ENCODE data around the gene ACSM5. TPM values are rescaled to one million over a fixed set of nuclear protein-coding genes. Genes with fewer than 3 reads are reported as not detected.
"Not testable (repeated sequence)": the region's sequence is repeated elsewhere in the genome, so short reads cannot be mapped to it uniquely, and the experiment has no call there.

Gene ACSM5
- total RNA-seq, 1 donor from 2014 or later: 0.52 TPM

GRCh38 chr16:20477188-20477744, 67.9 kb downstream of the ACSM5 start:
- not testable (repeated sequence) for H3K4me3 ChIP-seq (ENCODE audit: low read length in 3 of 3); H3K9me3 ChIP-seq (ENCODE audit: control insufficient read depth in 3 of 3, low read length in 3 of 3); H3K9ac ChIP-seq (ENCODE audit: low read depth in 1 of 3, low read length in 3 of 3); H3K27ac ChIP-seq (ENCODE audit: low read depth, low read length); H3K27me3 ChIP-seq (ENCODE audit: control insufficient read depth in 3 of 3, insufficient read depth in 3 of 3, low read length in 3 of 3); H3K36me3 ChIP-seq (ENCODE audit: control insufficient read depth in 3 of 3, insufficient read depth in 3 of 3, low read length in 3 of 3); H3K4me1 ChIP-seq (ENCODE audit: control insufficient read depth in 3 of 3, insufficient read depth in 3 of 3, low read length in 3 of 3)

DNA sequence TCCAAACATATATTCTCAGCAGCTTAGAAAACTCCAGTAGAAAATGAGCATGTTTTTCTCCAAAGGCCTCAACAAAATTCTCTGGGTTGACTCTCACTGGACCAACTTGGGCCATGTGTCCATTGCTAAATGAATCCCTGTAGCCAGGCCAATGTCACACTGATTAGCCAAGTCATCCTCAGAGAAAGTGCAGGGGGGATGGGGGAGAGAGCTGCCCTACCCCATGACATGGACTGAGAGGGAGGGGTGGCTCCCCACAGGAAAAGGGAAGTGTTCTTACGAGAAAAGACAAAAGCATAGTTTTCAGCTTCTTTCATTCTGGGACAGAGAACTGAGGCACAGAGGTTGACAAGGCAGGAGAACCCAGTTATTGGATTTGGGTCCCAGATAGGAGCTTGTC, 74.7 kb downstream of the ACSM5 start:
- H3K4me3 ChIP-seq (ENCODE audit: low read length in 3 of 3); H3K4me1 ChIP-seq (ENCODE audit: control insufficient read depth in 3 of 3, insufficient read depth in 3 of 3, low read length in 3 of 3); H3K27me3 ChIP-seq (ENCODE audit: control insufficient read depth in 3 of 3, insufficient read depth in 3 of 3, low read length in 3 of 3); H3K36me3 ChIP-seq (ENCODE audit: control insufficient read depth in 3 of 3, insufficient read depth in 3 of 3, low read length in 3 of 3); H3K27ac ChIP-seq (ENCODE audit: low read depth, low read length); H3K9me3 ChIP-seq (ENCODE audit: control insufficient read depth in 3 of 3, low read length in 3 of 3); H3K9ac ChIP-seq (ENCODE audit: low read depth in 1 of 3, low read length in 3 of 3): not testable (repeated sequence)

DNA sequence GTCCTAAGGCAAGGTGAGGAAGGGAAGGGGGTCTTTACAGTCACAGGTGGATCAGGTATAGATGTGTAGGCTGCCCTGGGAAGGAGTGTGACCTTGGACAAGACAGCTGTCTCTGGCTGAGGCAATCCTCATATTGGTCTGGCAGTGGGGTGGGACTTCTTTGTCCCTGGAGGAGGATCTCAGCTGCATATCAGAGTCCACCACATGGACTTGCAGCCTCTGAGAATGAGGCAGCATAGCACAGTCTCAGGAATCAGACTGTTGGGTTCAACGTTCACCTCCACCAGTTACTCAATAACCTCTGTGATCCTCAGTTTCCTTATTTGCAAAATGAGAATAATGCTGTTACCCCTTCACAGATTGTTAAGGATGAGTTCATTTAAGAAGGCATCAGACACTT, 75.4 kb downstream of the ACSM5 start:
- no peaks in the 10 kb centered on the region for H3K9me3 ChIP-seq (ENCODE audit: control insufficient read depth in 3 of 3, low read length in 3 of 3)
- H3K4me1 ChIP-seq (ENCODE audit: control insufficient read depth in 3 of 3, insufficient read depth in 3 of 3, low read length in 3 of 3): no peaks in the 10 kb centered on the region
- no peak overlapping the region for H3K9ac ChIP-seq (ENCODE audit: low read depth in 1 of 3, low read length in 3 of 3)
- no peaks in the 10 kb centered on the region for H3K27me3 ChIP-seq (ENCODE audit: control insufficient read depth in 3 of 3, insufficient read depth in 3 of 3, low read length in 3 of 3)
- no peak overlapping the region for H3K27ac ChIP-seq (ENCODE audit: low read depth, low read length)
- no peak overlapping the region for H3K4me3 ChIP-seq (ENCODE audit: low read length in 3 of 3)
- H3K36me3 ChIP-seq (ENCODE audit: control insufficient read depth in 3 of 3, insufficient read depth in 3 of 3, low read length in 3 of 3): no peaks in the 10 kb centered on the region

- H3K27ac ChIP-seq (ENCODE audit: low read depth, low read length): no peak overlapping the region
- no peak overlapping the region for H3K9ac ChIP-seq (ENCODE audit: low read depth in 1 of 3, low read length in 3 of 3)
- no peaks in the 10 kb centered on the region for H3K36me3 ChIP-seq (ENCODE audit: control insufficient read depth in 3 of 3, insufficient read depth in 3 of 3, low read length in 3 of 3)
- no peak overlapping the region for H3K4me3 ChIP-seq (ENCODE audit: low read length in 3 of 3)
- no peaks in the 10 kb centered on the region for H3K9me3 ChIP-seq (ENCODE audit: control insufficient read depth in 3 of 3, low read length in 3 of 3)
- H3K27me3 ChIP-seq (ENCODE audit: control insufficient read depth in 3 of 3, insufficient read depth in 3 of 3, low read length in 3 of 3): no peaks in the 10 kb centered on the region
- H3K4me1 ChIP-seq (ENCODE audit: control insufficient read depth in 3 of 3, insufficient read depth in 3 of 3, low read length in 3 of 3): no peaks in the 10 kb centered on the region
Measured at GRCh38 chr16:20485408-20485807, 76.1 kb downstream of the ACSM5 start.

Other genes starting within 250 kb of the ACSM5 start
- not detected for gene GP2, start 82.0 kb upstream of the ACSM5 start, total RNA-seq
- not detected for gene UMOD, start 56.8 kb upstream of the ACSM5 start, total RNA-seq
- not detected for gene PDILT, start 4.8 kb upstream of the ACSM5 start, total RNA-seq
- gene ACSM2A, start 42.0 kb downstream of the ACSM5 start, total RNA-seq: not detected
- 0.52 TPM for gene ACSM2B, start 166.8 kb downstream of the ACSM5 start, total RNA-seq